ENCODE measurements around the gene BICC1.
"Not testable (repeated sequence)": the region's sequence is repeated elsewhere in the genome, so short reads cannot be mapped to it uniquely, and the experiment has no call there.

BICC1 gene

DNA sequence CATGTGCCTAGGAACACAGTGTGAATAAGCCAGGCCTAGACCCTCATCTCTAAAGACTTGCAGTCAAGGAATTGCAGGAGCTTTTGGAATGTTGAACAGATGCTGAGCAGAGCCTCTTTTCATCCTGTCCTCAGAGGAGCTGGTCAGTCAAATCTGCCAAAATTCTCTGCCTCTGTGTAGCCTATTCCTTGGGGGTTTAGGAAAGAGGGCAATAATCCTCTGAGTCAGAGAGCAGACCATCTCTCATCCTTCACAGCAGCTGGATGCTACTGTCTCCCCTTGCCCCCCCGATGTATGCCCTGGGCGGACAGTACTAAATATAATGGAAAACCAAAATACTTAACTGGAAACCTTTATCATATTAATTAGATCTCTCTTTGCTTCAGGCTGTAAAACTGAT, 52.6 kb downstream of the BICC1 start:
- DNase-seq (ENCODE audit: low spot score) = no peak

DNA sequence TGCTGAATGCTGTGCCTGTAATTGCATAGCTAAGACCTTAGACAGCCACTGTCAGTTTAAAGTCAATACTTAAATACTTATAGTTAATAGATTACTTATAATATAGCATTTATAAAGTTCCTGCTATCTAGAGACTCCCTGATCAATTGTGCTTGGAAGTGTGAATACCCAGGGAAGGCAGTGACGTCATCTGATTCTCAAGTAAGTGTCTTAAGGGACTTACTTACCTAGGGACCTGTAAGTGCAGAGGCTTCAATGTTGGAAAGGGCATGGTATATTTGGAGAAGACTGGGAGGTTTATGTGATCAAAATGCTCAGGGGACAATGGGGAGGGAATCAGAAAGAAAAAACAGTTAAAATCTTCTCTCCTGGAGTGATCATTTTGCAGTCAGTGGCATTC, 55.0 kb downstream of the BICC1 start:
- DNase-seq (ENCODE audit: low spot score) = no peak

DNA sequence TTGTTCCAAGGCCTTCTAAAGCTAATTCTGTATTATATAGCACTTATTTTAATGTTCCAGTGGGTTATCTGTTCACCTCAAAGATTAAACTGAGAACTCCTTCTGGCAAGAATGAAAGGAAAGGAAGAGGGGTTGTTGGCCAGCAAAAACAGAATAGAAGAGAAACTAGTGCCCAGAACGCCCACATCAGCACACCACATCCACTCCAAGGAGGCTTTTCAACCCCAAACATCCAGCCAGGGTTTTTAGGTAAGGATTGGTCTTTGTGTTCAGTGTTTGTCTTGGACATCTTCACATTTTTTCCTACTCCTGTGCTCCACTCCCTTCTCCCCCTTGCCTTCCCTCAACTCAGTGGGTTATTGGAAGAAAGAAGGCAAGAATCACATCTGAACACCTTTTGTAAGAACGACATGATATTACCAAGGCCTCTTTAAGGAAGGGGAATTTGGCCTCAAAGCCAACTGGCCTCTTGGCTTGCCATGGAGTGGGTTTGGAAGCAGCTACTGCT, 55.8 kb downstream of the BICC1 start:
- DNase-seq (ENCODE audit: low spot score) = no peak

DNA sequence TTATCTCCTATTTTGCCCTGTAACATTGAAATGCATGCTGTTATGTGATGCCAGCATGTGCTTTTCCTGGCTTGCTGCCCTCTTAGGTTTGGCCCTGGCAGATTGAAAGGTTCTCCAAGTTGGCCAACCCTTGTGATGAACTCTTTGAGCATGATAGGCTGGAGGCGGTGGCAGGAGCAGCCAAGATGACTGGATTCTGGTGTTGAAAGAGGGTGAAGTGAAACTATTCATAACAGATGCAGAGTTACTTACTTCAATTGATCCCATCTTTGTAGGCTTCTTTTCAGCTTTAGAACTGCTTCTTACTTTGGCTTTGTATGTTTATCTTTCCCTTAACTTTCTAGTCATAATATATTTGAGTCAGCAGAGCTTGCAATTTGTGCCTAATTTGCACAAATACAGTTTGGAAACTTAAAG, 57.6 kb downstream of the BICC1 start:
- no peak for DNase-seq (ENCODE audit: low spot score)

DNA sequence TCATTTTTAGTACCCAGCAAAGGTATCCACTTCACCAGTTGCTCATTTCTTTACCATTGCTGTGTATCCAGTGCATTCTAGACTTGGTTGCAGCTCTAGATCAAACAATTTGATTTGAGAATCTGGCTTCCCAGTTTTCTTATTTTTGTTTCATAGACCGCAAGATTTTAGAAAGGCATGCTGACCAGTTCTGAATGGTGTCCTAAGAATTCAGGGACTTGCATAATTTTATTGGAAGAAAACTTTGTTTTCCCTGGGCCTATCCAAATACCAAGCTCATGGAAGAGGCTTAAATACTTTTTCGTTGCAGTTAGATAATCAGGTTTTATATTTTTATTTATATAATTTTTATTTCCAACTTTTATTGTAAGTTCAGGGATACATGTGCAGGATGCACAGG, 58.3 kb downstream of the BICC1 start:
- DNase-seq (ENCODE audit: low spot score) = no peak

DNA sequence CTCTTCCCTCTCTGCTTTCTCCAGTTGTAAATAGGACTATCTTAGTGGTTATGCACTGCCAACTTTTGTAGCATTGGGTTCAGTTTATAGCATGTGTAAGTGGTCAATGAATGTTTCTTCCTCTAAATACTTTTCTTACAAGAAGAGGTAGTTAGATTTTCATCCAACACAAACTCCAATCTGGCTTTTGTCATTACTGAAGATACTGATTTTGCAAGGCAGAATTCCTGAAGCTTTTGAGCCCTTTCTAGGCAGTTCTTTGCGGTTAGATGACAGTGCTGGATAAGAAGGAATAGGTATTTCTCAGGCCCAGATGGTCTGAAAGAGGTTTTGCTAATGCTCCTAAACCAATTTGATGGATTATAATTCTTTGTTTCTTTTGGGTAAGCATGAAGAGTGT, 60.5 kb downstream of the BICC1 start:
- DNase-seq (ENCODE audit: low spot score) = no peak

DNA sequence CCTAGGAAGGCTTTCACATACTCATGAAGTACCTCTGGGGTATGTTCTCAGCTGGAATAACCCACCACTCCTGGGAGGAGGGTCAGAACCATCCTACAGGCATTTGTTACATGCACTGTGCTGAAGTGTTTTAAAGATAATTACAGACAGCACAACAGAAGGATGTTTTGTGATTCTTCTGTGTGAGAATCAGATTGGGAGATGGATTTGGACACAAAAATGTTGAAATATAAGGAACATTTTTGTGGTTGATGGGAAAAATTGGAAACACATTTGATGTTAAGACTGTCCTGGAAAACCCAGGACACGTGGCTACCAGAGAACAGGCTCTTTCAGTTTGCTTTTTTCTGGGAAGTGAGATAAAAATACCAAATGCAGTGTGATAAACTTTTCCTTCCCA, 61.4 kb downstream of the BICC1 start:
- DNase-seq (ENCODE audit: low spot score) = no peak

DNA sequence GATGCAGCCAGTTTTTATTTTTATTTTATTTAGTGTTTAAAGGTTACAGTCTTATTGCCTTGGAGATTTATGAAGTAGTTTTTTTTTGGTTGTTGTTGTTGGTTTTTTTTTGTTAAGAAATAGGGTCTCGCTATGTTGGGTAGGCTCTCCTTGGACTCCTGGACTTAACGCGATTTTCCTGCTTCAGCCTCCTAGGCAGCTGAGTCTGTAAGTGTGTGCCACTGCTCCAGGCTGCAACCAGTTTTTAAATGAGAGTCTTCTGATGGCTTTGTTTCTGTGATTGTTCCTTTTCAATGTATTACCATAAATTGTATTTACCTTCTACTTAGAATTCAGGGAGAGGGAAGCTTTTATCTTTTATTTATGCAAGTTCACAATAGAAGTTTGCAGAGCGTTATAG, 62.8 kb downstream of the BICC1 start:
- DNase-seq (ENCODE audit: low spot score) = no peak

DNA sequence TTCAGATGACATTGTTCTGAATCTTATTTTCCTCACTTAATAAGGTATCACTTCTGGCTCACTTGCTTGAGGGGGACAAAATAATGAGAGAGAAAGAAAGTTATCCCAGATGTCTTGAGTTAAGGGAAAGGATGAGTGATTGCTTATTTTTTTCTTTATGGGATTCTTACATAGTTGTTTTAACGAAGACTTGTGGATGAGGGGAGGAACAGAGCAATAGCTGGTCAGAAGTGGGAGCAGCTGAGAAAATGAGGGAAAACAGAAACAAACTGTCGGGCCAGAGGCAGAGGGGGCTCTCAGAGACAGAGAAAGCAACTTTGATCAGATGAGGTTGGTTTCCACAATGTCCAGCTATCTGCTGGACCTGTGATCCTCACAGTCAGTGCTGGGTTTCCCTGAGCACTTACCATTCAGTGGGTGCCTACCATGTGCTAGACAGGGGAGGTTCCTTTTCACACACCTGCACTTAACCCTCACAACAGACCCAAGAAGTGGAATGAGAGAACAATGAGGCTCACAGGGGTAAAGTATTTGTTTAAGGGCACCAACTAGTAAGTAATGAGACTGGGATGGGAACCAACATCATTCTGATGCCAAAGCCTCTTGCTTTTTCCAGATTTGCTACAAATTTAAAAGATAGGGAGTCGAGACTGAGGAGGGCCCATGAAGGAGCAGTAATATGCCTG, 64.2 kb downstream of the BICC1 start:
- no peak for DNase-seq (ENCODE audit: low spot score)

DNA sequence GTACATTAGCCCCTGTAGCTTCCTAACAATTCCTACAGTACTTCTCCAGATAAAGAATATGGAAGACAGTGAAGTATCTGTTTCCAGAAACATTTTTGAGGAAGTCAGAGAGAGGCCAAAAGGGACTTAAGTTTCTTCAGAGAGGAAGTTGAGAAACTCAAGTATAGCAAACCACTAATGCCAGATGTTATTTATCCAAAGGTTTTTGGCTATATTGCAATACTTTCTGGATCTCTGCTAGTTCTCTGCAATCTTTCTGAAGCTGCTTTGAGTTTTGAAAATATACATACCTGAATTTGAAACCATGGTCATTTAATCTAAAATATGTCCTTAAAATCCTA, 64.7 kb downstream of the BICC1 start:
- DNase-seq (ENCODE audit: low spot score) = no peak

DNA sequence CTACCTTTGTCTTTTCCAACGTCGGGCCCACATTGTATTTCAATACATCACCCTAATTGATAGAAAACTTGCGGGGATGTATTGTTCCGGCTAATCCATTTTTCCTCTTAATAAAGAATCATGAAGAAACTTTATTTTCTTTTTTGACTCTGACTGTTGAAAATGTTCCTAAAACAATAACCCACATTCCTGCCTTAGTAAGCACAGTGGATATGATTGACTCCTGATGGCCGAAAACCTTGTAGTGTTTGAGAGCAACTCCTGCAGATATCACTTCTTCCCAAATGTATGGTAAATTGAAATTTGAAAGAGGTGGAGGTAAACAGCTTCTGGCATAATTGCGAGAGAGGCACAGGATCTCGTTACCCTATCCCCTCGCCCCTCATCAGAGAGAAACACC, 65.7 kb downstream of the BICC1 start:
- no peak for DNase-seq (ENCODE audit: low spot score)

DNA sequence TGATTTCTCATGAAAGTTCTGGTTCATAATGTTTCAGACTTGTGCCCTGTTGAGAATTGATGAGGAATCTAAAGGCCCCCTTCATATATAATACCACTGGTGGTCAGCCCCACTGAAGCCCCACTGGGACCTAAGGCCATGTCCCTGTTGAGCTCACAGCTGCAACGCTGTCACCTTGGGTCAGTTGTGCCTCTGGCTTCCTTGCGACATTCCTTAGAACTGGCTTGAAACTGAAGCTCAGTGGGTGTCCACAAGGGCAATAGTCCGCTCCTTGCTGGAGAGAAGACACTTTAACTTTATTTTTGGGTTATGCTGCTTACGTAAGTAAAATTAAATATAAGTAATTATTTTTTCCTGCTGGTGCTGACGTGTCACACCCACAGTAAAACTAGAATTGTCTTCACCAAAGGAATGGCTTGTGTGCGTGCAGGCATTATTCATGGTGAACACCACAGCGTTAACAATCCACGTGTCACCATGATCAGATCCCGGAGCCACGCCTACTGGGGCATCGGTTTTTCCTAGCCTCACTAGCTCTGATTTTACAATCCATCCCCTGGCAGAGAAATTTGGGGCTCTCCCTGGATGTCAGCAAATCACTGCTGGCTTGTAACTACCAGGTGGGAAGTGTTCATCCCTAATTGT, 66.5 kb downstream of the BICC1 start:
- DNase-seq (ENCODE audit: low spot score) = no peak

DNA sequence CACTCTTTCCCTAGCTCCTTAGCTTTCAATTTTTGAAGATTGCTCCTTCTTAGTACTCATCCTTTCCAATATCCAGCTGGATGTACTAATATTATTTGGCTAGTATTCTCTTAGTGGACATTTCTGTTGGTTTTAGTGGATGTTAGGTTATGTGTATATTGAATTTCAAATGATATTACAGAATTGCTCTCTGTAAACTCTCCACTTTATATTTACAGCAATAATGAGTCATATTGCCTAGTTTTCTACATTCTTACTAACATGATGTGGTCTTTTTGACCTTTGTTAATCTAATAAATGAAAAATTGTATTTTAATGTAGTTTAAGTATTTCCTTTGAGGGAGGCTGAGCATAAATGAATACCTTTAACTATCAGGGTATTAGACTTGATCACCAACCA, 69.4 kb downstream of the BICC1 start:
- DNase-seq (ENCODE audit: low spot score) = no peak

DNA sequence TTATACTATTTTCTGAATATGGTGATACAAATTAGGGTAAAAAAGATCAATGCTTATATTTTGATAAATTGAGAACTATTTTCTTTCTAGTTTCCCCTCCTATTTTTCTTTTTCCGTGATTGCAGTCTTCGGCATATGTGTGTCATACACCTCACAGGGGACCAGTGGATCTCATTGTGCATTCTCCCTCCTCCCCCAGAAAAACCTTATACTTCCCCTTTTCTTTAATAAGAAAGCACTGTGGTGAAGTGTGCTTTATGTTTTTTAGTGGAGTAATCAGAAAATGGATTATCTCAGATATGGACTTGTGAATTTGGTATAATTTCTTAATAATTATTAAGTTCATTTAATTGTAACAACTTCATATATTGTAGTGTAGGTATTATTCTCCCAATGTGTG, 72.8 kb downstream of the BICC1 start:
- DNase-seq (ENCODE audit: low spot score) = no peak

DNA sequence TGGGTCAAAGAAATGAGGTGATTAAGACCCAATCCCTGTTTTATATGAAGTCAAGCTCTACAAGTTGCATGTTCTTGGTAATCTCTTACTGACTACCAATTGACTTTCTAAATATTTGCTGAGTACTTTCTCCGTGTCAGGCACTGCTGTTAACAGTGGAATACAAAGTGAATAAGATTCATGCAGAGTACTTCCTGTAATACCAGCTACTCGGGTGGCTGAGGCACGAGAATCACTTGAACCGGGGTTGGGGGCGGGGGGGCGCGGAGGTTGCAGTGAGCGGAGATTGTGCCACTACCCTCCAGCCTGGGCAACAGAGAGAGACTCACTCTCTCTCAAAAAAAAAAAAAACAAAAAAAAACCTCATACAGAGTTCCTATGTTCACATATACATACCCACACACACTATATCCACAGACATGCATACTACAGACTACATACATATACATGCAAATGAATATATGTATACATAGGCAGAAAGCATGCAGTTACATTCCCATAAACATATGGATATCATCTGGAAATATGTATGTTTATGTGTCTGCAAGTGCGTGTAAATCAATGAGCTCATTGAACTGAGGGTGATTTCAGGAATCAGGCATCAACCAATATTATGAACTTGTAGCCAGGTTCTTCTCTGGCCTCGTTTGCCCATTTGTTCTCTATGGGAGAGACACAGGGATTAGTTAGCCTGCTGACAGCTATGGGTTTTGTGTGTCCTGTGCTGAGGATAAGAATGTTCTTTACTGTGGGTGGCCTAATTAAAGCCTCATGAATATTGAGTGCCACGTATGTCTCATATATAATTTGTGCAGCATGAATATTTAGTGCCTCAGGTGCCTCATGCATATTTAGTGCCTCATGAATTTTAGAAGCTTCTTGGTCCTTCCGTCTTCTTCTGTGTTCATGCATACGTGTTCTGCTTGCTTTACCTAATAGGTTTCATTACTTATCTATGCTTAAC, 73.9 kb downstream of the BICC1 start:
- DNase-seq (ENCODE audit: low spot score) = no peak

DNA sequence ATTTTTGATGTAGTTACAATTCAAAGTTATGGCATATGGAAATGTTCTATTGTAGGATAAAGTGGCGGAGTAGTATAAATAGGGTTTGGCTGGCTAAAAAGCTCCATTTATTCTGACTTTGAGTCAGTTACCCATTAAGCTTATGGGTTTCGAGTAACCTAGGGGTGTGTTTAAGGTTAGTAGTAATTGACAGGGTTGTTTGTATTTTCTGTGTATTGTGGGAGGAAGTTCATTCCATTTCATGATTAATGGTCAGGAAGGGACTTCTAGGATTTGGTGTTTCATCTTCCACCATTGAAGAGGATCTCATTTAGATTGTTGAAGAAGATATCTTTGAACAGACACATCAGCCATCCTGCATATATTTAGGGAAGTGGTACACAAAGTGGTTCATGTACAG, 75.0 kb downstream of the BICC1 start:
- DNase-seq (ENCODE audit: low spot score) = no peak

DNA sequence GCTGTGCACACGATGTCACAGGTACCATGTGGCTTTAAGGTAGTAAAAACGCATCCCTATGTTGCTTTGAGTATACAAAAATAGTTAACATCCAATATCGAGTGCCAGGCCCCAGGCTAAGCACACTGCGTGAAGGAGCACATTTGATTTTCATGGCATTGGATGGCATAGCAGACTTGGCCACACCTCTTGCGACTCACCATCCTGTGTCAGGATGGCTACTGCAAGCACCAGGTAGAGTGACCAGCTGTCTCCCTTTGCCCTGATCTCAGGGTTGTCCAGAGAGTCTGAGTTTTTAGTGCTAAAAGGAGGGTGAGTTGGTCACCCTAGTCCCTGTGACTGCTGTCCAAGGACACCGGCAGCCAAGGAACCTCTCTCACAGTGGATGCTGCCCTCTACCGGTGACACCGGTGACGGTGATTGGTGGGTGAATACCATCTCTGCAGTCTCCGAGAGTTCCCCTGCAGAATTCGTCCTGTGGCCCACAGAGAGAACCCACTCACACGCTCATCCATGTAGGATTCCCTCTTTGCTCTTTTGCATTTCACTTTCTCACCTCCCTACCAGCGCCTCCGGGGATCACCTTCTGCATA, 76.1 kb downstream of the BICC1 start:
- DNase-seq (ENCODE audit: low spot score) = no peak

DNA sequence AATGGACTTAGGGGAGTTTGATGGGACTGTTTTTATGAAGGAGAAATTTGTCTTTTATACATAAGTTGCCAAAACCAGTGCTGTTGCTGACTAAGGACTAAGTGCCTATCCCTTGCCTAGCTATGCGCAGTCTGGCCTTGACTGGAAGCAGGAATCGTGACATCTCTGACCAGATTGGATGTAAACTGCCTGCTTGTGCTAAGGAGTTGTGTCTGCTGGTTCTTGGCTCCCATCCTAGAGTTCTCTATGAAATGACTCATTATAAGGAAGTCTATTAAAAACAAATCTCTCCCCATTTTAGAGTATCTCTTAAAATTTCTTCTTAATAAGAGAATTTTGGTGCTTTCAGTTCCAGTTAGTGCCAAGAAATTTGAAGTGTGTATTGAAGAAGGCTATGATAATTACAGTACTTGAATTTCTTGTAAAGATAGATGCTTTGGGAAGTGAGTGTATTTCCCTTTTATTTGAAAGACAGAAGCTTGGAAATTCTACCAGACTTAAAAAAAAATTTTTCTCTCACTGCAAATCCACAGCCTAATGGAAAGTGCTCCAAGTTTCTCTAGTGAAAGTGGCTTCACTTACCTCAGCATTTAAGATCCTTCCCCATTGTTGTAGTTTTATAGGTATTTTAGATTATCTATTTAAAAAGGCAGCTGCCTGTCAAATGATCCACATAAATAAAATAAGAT, 77.6 kb downstream of the BICC1 start:
- DNase-seq (ENCODE audit: low spot score) = no peak

DNA sequence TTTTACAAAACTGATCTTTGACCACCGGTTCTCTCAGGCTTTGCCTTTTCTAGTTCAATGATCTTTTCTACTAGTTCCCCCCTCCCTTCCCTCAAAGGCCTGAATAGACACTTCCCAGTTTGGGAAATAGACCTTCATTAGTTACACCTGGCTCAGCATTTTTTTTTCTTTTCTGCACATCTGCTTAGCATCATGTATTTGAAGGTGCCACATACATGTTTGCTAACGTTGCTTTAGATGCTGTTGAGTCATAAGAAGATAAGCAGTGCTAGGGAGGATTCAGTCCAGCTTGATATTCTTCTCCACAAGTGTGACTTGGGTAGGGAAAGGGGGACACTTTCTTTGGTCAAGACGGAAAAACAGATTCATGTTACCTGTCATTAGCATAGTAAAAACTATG, 78.3 kb downstream of the BICC1 start:
- no peak for DNase-seq (ENCODE audit: low spot score)

DNA sequence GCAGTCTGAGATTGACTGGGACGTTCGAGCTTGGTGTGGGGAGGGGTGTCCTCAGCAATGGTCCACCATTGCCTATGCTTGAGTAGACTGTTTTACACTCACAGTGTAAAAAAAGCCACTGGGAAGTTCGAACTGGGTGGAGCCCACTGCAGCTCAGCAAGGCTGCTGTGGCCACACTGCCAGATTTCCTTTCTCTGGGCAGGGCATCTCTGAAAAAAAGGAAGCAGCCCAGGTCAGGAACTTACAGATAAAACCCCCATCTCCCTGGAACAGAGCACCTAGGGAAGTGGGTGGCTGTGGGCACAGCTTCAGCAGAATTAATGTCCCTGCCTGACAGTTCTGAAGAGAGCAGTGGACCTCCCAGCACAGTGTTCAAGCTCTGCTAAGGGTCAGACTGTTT, 80.3 kb downstream of the BICC1 start:
- DNase-seq (ENCODE audit: low spot score) = no peak

DNA sequence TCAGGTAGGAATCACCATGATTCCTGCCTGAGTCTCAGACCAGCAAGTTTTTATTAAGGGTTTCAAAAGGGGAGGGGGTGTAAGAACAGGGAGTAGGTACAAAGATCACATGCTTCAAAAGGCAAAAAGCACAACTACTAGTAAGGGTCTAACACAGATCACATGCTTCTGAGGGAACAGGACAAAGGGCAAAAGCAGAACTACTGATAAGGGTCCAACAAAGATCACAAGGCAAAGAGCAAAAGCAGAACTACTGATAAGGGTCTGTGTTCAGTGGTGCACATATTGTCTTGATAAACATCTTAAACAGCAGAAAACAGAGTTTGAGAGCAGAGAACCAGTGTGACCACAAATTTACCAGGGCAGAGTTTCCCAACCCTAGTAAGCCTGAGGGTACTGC, 84.5 kb downstream of the BICC1 start:
- not testable (repeated sequence) for DNase-seq (ENCODE audit: low spot score)
